AG04449 (cell line): ENCODE data around the gene CDH18.

Source experiments
- CTCF ChIA-PET: fragments of 350-600 bp; formaldehyde crosslinking; extraction: SDS; loops from one replicate; lab custom pipeline; 2021; ENCODE audit warnings: antibody characterized with exemption; lab: Yijun Ruan, JAX
- POLR2A ChIA-PET: fragments of 400-600, 350-600 bp; formaldehyde crosslinking; extraction: SDS; loops from one replicate; lab custom pipeline; 2020; ENCODE audit warnings: antibody characterized with exemption, inconsistent platforms; lab: Yijun Ruan, JAX
- DNase-seq: peaks from one replicate; pipeline ENCODE4 v3.0.0-alpha.2; 2010; ENCODE audit warnings: low read depth, low spot score
- H3K4me3 ChIP-seq: 2 replicates; pipeline ENCODE4 v1.5.1; 2011; ENCODE audit warnings: low read depth, mild to moderate bottlenecking, control low read depth, low read length
- TF ChIP-seq, protein P1 (sequence below): IDR thresholded peaks from one replicate; pipeline ENCODE4 v1.5.1; 2011; ENCODE audit warnings: mild to moderate bottlenecking, moderate library complexity, low read length, control low read depth, inconsistent platforms; ENCODE audit not compliant: insufficient read depth; ENCODE audit errors: missing control alignments

Gene CDH18

DNA sequence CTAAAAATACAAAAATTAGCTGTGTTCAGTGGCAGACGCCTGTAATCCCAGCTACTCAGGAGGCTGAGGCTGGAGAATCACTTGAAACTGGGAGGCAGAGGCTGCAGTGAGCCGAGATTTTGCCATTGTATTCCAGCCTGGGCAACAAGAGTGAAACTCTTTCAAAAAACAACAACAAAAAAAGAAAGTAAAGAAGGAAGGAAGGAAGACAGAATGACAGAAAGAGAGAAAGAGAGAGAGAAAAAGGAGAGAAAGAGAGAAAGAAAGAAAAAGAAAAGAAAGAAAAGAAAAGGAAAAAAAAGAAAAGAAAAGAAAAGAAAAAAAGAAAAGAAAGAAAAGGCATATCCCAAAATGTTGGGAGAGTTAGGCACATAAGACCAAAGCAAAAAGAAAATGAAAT is 278.6 kb downstream of the CDH18 start:
- POLR2A ChIA-PET = no interaction called here
- CTCF ChIA-PET = no interaction called here
- DNase-seq = no peak
- H3K4me3 ChIP-seq = no peak overlapping the region
- TF ChIP-seq, protein P1, sequence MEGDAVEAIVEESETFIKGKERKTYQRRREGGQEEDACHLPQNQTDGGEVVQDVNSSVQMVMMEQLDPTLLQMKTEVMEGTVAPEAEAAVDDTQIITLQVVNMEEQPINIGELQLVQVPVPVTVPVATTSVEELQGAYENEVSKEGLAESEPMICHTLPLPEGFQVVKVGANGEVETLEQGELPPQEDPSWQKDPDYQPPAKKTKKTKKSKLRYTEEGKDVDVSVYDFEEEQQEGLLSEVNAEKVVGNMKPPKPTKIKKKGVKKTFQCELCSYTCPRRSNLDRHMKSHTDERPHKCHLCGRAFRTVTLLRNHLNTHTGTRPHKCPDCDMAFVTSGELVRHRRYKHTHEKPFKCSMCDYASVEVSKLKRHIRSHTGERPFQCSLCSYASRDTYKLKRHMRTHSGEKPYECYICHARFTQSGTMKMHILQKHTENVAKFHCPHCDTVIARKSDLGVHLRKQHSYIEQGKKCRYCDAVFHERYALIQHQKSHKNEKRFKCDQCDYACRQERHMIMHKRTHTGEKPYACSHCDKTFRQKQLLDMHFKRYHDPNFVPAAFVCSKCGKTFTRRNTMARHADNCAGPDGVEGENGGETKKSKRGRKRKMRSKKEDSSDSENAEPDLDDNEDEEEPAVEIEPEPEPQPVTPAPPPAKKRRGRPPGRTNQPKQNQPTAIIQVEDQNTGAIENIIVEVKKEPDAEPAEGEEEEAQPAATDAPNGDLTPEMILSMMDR = no peak

GRCh38 chr5:19706776-19707175 is 281.2 kb downstream of the CDH18 start:
- TF ChIP-seq, protein P1 = no peak
- ChIA-PET POLR2A (no interaction called here), CTCF (no interaction called here)
- DNase-seq = no peak
- no peak overlapping the region for H3K4me3 ChIP-seq

- POLR2A ChIA-PET = no interaction called here
- TF ChIP-seq, protein P1 = no peak
- no peak overlapping the region for H3K4me3 ChIP-seq
- no peak for DNase-seq
- CTCF ChIA-PET = no interaction called here
Measured at GRCh38 chr5:19701731-19702130, 286.3 kb downstream of the CDH18 start.

- TF ChIP-seq, protein P1 = no peak
- no peak for DNase-seq
- POLR2A ChIA-PET = no interaction called here
- no peak overlapping the region for H3K4me3 ChIP-seq
- CTCF ChIA-PET = no interaction called here
Measured at GRCh38 chr5:19694949-19695611, 292.9 kb downstream of the CDH18 start.

GRCh38 chr5:19690978-19691377 is 297.0 kb downstream of the CDH18 start:
- ChIA-PET CTCF (no interaction called here), POLR2A (no interaction called here)
- TF ChIP-seq, protein P1 = no peak
- DNase-seq = no peak
- H3K4me3 ChIP-seq = no peak overlapping the region

GRCh38 chr5:19685473-19685872 is 302.5 kb downstream of the CDH18 start:
- DNase-seq = no peak
- ChIA-PET CTCF (no interaction called here), POLR2A (no interaction called here)
- H3K4me3 ChIP-seq = no peak overlapping the region
- TF ChIP-seq, protein P1 = no peak
